Bronchial epithelial cell (primary cell): ENCODE data around the gene SMIM35. TPM values are rescaled to one million over a fixed set of nuclear protein-coding genes. Genes with fewer than 3 reads are reported as not detected.

Experiments
- DNase-seq: peaks from one replicate; pipeline ENCODE4 v3.0.0-alpha.2; 2010; ENCODE audit warnings: low read depth
- FAIRE-seq: peaks from 2 replicates; lab custom pipeline; 2011; peaks lifted over from hg19 to GRCh38; lab: Jason Lieb, UNC
- H3K27me3 ChIP-seq: 2 replicates; pipeline ENCODE4 v1.5.1; 2011; ENCODE audit warnings: low read length; ENCODE audit not compliant: control insufficient read depth, insufficient read depth
- H3K36me3 ChIP-seq: 2 replicates; pipeline ENCODE4 v1.5.1; 2011; ENCODE audit warnings: low read length; ENCODE audit not compliant: control insufficient read depth, insufficient read depth
- H3K4me3 ChIP-seq: 2 replicates; pipeline ENCODE4 v1.5.1; 2011; ENCODE audit warnings: mild to moderate bottlenecking, low read depth, low read length, control low read depth
- total RNA-seq: library from RNA; depleted of rRNA; stranded (reverse); fragments of >200 nt; gene quantifications from 2 replicates; pipeline ENCODE4 v1.2.1, GENCODE V29; 2014
- TF ChIP-seq, protein P1 (sequence below): IDR thresholded peaks from 2 replicates; pipeline ENCODE4 v1.5.1; 2011; ENCODE audit warnings: mild to moderate bottlenecking, moderate library complexity, low read length, control low read depth, inconsistent platforms; ENCODE audit not compliant: insufficient read depth, severe bottlenecking

SMIM35 gene
- total RNA-seq, 1 donor from 2014 or later, result not detected

DNA sequence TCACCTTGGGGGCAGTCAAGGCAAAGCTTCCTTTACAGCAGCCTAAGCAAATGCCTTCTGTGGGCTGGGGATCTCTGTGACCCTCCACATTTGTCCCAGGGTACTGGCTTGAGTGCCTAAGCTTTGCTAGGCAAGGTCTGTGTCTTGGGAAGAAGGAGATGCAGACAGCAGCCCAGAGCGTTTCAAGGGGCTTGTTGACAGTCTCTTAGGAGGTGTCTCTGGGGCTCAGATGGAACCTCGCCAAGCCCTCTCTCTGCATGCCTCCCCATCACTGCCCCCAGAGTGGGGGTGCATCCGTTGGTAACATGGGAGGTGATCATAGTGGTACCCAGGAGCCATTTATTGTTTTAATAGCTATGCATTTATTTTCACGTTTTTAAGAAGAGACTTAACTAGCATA, 39.0 kb downstream of the SMIM35 start:
- TF ChIP-seq, protein P1, sequence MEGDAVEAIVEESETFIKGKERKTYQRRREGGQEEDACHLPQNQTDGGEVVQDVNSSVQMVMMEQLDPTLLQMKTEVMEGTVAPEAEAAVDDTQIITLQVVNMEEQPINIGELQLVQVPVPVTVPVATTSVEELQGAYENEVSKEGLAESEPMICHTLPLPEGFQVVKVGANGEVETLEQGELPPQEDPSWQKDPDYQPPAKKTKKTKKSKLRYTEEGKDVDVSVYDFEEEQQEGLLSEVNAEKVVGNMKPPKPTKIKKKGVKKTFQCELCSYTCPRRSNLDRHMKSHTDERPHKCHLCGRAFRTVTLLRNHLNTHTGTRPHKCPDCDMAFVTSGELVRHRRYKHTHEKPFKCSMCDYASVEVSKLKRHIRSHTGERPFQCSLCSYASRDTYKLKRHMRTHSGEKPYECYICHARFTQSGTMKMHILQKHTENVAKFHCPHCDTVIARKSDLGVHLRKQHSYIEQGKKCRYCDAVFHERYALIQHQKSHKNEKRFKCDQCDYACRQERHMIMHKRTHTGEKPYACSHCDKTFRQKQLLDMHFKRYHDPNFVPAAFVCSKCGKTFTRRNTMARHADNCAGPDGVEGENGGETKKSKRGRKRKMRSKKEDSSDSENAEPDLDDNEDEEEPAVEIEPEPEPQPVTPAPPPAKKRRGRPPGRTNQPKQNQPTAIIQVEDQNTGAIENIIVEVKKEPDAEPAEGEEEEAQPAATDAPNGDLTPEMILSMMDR, result no peak
- H3K27me3 ChIP-seq, result no peaks in the 10 kb centered on the region
- FAIRE-seq, result no peak
- no peaks in the 10 kb centered on the region for H3K36me3 ChIP-seq
- DNase-seq, result no peak
- no peak overlapping the region for H3K4me3 ChIP-seq

DNA sequence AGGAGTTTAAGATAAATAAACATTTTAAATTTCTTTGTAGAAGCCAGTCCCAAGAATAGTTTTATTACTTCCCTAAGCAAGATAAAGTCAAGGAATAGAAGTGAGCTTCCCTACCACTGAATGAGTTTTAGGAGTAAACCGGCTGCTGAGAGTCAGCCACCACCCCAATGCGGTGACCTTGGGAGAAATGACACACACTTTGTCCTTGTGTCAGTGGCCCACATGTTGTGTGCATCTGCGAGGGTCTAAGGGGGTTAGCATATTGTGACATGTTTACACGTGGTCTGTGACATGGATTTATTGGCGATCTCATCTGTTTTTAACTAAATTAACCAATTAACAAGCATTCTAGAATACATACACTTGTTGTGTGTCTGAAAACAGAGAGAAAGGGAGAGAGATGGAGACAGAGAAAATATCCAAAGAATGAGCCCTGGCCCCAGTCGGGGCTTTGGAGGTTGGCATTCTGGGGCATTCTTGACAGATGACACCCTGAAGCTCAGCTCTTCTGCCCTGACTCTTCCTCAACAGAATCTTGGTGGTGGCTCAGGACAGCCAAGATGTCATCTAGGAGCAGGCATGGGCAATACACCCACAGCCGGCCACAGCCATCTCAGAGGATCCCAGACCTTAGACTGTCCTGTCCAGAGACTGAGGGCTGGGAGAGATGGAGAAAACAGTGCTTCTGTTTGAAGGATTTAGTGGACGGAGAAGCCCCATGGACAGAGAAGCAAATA, 39.6 kb downstream of the SMIM35 start:
- FAIRE-seq (no peak), DNase-seq (no peak)
- TF ChIP-seq, protein P1, result no peak
- Histone ChIP-seq H3K27me3 (no peaks in the 10 kb centered on the region), H3K36me3 (no peaks in the 10 kb centered on the region), H3K4me3 (no peak overlapping the region)

DNA sequence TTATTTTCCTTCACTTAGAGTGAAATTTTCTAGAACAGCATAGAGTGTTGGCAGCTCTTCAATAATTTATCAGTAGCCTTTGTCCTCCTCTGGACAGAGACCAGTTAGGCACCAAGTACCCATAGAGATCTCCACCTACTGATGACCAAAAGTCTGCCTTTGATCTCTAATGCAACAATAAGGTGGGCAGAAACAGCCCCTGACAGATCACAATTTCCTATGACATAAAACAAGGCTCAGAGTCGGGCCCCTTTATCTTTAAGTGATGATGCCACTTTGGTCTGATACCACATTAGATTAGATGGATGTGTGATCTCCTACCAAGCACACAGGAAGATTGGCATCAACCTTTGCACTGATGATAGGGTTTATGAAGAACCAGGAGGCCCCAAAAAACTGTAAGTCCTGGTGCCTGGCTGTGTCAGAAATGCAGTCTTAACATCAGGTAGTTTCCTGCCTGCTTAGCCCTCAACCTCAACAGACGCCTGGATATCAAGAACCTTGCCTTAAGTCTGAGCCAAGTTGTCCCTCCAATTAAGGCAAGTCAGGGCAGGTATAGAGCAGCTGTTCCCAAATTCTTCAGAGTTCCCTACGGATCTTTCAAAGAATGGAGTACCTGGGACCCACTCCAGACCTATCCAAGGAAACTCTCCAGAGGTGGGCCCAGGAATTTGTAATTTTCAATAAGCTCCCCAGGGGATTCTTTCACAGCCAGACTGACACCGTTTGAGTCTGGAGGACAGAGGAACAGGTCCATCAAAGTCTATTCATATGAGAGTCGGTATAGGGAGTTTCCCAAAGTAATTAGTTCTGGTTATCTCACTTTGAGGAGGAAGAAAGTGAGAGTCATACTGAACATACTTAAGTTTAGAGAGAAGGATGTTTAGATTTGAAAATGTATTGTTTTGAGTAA, 40.5 kb downstream of the SMIM35 start:
- TF ChIP-seq, protein P1, result no peak
- Histone ChIP-seq H3K27me3 (no peaks in the 10 kb centered on the region), H3K36me3 (no peaks in the 10 kb centered on the region), H3K4me3 (no peak overlapping the region)
- DNase-seq (peak; percentile 27), FAIRE-seq (no peak)

DNA sequence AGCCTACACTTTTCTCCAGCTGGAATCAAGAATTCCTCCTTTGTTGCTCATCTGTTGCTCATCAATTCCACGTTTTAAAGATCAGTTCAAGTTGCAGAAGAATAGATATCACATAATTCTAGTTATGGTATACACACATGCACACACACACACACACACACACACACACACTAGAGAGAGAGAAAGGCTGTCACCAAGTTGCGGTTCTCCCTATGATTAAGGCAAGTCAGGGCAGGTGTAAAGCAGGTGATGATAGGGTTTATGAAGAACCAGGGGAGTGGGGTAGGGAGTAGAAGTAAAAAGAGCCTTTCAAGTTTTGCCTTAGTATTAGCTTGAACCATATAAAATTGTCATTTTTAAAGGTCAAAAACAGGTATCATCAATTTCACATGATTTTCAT, 41.6 kb downstream of the SMIM35 start:
- H3K36me3 ChIP-seq, result no peaks in the 10 kb centered on the region
- no peaks in the 10 kb centered on the region for H3K27me3 ChIP-seq
- peak; percentile 60 for DNase-seq
- no peak for FAIRE-seq
- TF ChIP-seq, protein P1, result no peak
- no peak overlapping the region for H3K4me3 ChIP-seq

DNA sequence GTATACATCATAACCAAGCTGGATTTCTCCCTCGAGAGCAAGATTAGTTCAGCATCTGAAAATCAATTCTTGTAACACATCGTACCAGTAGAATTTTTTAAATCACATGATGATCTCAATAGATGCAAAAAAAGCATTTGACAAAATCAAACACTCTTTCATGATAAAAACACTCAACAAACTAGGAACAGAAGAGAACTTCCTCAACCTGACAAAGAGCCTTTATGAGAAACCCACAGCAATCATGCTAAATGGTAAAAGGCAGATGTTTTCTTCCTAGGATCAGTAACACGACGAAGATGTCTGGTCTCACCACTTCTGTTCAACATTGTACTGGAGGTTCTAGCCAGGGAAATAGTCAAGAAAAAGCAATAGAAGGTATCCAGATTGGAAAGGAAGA, 44.0 kb downstream of the SMIM35 start:
- Histone ChIP-seq H3K36me3 (no peaks in the 10 kb centered on the region), H3K4me3 (no peak overlapping the region), H3K27me3 (peaks cover 2% of the 10 kb centered on the region)
- TF ChIP-seq, protein P1, result no peak
- DNase-seq, result no peak
- no peak for FAIRE-seq
